SK-N-SH (cell line): ENCODE measurements around the gene CBFA2T2. TPM values are rescaled to one million over a fixed set of nuclear protein-coding genes. Genes with fewer than 3 reads are reported as not detected.

ENCODE experiments used
- CTCF ChIA-PET: fragments of 300-600, 350-600 bp; formaldehyde crosslinking; extraction: SDS; loops from one replicate; lab custom pipeline; 2021; lab: Yijun Ruan, JAX
- POLR2A ChIA-PET: fragments of 350-600 bp; sonication (Branson Sonifier 250); formaldehyde crosslinking; extraction: SDS; loops from one replicate; lab custom pipeline; 2020; ENCODE audit warnings: antibody characterized with exemption, inconsistent platforms; lab: Yijun Ruan, JAX
- DNase-seq: peaks from one replicate; pipeline ENCODE4 v3.0.0; 2012
- H2AFZ ChIP-seq: fragments of 200-600 bp; sonication (generic); 2 replicates; pipeline ENCODE4 v1.8.1; 2016; ENCODE audit warnings: antibody characterized with exemption, mild to moderate bottlenecking, low read depth
- H3F3A ChIP-seq: fragments of 200-600 bp; sonication (generic); replicated peaks from 2 replicates; pipeline ENCODE3; 2016; ENCODE audit warnings: antibody characterized with exemption, mild to moderate bottlenecking; ENCODE audit not compliant: insufficient read depth
- H3K27ac ChIP-seq, 2 experiments: fragments of 200-500 bp in 1 of 2; fragments of 200-600 bp in 1 of 2; sonication (Bioruptor generic) in 1 of 2; sonication (generic), shearing (Covaris generic) in 1 of 2; 2 replicates each; pipeline versions ENCODE4 v1.5.1 to v1.6.1; 2014 to 2016; ENCODE audit warnings: low read depth in 2 of 2, inconsistent platforms in 1 of 2, low read length in 1 of 2, mild to moderate bottlenecking in 1 of 2, mixed read lengths in 1 of 2
- H3K27me3 ChIP-seq: fragments of 200-600 bp; sonication (generic), shearing (Covaris generic); 2 replicates; pipeline ENCODE4 v1.6.1; 2016; ENCODE audit warnings: mixed run types; ENCODE audit not compliant: insufficient read depth
- H3K36me3 ChIP-seq, 2 experiments: fragments of 200-500 bp in 1 of 2; fragments of 200-600 bp in 1 of 2; sonication (Bioruptor generic) in 1 of 2; sonication (generic) in 1 of 2; replicated peaks in 1 of 2; 2 replicates each; pipeline versions ENCODE3 to v1.5.1; 2014 to 2016; ENCODE audit warnings: low read length in 1 of 2, mild to moderate bottlenecking in 1 of 2; ENCODE audit not compliant: insufficient read depth in 2 of 2, control insufficient read depth in 1 of 2
- H3K4me1 ChIP-seq, 2 experiments: fragments of 200-500 bp in 1 of 2; fragments of 200-600 bp in 1 of 2; sonication (Bioruptor generic) in 1 of 2; sonication (generic), shearing (Covaris generic) in 1 of 2; 2 replicates each; pipeline versions ENCODE4 v1.5.1 to v1.6.1; 2014 to 2016; ENCODE audit warnings: low read depth in 1 of 2, low read length in 1 of 2, mixed run types in 1 of 2; ENCODE audit not compliant: insufficient read depth in 2 of 2, control insufficient read depth in 1 of 2
- H3K4me2 ChIP-seq: fragments of 200-600 bp; sonication (generic), shearing (Covaris generic); 2 replicates; pipeline ENCODE4 v1.6.1; 2017; ENCODE audit warnings: mixed run types
- H3K4me3 ChIP-seq, 2 experiments: fragments of 200-500 bp in 1 of 2; fragments of 200-600 bp in 1 of 2; sonication (Bioruptor generic) in 1 of 2; sonication (generic), shearing (Covaris generic) in 1 of 2; 2 replicates each; pipeline versions ENCODE4 v1.5.1 to v1.8.1; 2014 to 2016; ENCODE audit warnings: low read depth in 2 of 2, inconsistent platforms in 1 of 2, low read length in 1 of 2, mild to moderate bottlenecking in 1 of 2, mixed read lengths in 1 of 2, moderate library complexity in 1 of 2
- H3K79me2 ChIP-seq: fragments of 200-600 bp; sonication (generic); 2 replicates; pipeline ENCODE4 v1.8.1; 2017; ENCODE audit warnings: mild to moderate bottlenecking; ENCODE audit not compliant: insufficient read depth
- H3K9ac ChIP-seq: fragments of 200-600 bp; sonication (generic); 2 replicates; pipeline ENCODE4 v1.6.1; 2017; ENCODE audit warnings: mixed run types
- H3K9me2 ChIP-seq: fragments of 200-600 bp; sonication (generic); 2 replicates; pipeline ENCODE4 v1.6.1; 2017; ENCODE audit warnings: mixed run types
- H3K9me3 ChIP-seq: fragments of 200-600 bp; sonication (generic); 2 replicates; pipeline ENCODE4 v1.6.1; 2017; ENCODE audit warnings: mixed run types, mild to moderate bottlenecking, moderate library complexity
- H4K20me1 ChIP-seq: fragments of 200-600 bp; sonication (generic); 2 replicates; pipeline ENCODE4 v1.6.1; 2017; ENCODE audit warnings: mild to moderate bottlenecking, mixed run types; ENCODE audit not compliant: insufficient read depth
- ELF1 ChIP-seq: IDR thresholded peaks from 2 replicates; pipeline ENCODE4 v1.4.0; 2012
- FOSL2 ChIP-seq: IDR thresholded peaks from 2 replicates; pipeline ENCODE4 v1.4.0; 2012; ENCODE audit warnings: low read depth, mild to moderate bottlenecking, moderate library complexity, borderline replicate concordance
- GATA2 ChIP-seq: sonication (generic); formaldehyde crosslinking; IDR thresholded peaks from 2 replicates; pipeline ENCODE4 v1.5.0; 2020; ENCODE audit warnings: mild to moderate bottlenecking, missing genetic modification reagents
- MXI1 ChIP-seq: IDR thresholded peaks from 2 replicates; pipeline ENCODE4 v1.6.1; 2012; ENCODE audit warnings: mild to moderate bottlenecking, low read depth, low read length, improper control_type of control experiment
- PBX3 ChIP-seq: IDR thresholded peaks from 2 replicates; pipeline ENCODE4; 2012
- POLR2AphosphoS5 ChIP-seq: IDR thresholded peaks from 2 replicates; pipeline ENCODE4 v1.6.1; 2012; ENCODE audit warnings: low read depth, low read length
- SIN3A ChIP-seq: IDR thresholded peaks from 2 replicates; pipeline ENCODE4 v1.6.1; 2012; ENCODE audit warnings: low read depth, mild to moderate bottlenecking, low read length, moderate library complexity, borderline replicate concordance
- TAF1 ChIP-seq: IDR thresholded peaks from 2 replicates; pipeline ENCODE4 v1.6.1; 2012; ENCODE audit warnings: low read depth, mild to moderate bottlenecking, low read length, moderate library complexity, borderline replicate concordance
- TCF12 ChIP-seq: IDR thresholded peaks from 2 replicates; pipeline ENCODE4 v1.4.0; 2012
- USF1 ChIP-seq: IDR thresholded peaks from 2 replicates; pipeline ENCODE4 v1.4.0; 2012; ENCODE audit warnings: low read depth, borderline replicate concordance
- WGBS: methylation state at CpG from one replicate; pipeline ENCODE4 v1.1.6; 2017; ENCODE audit warnings: low lambda C conversion rate; 5-methylcytosine and 5-hydroxymethylcytosine counted together
- polyA plus RNA-seq, 3 experiments: library from polyadenylated mRNA; depleted of rRNA; stranded (reverse); fragments of >200 nt; gene quantifications; 2 replicates each; pipeline ENCODE4 v1.2.3, GENCODE V29; 2012
- TF ChIP-seq, protein P1 (sequence below): fragments of 200-600 bp; sonication (generic); IDR thresholded peaks from 2 replicates; pipeline ENCODE4 v1.6.1; 2017; ENCODE audit warnings: antibody characterized with exemption, mild to moderate bottlenecking, moderate library complexity
- TF ChIP-seq, protein P2 (sequence below): fragments of 150-350 bp; IDR thresholded peaks from 2 replicates; pipeline ENCODE4 v1.6.1; 2017; ENCODE audit warnings: antibody characterized with exemption, low read length, low read depth, borderline replicate concordance

The CBFA2T2 gene
- polyA plus RNA-seq, 1 of the 3 experiments (the other 2 are of a cell fraction) = 11.0 TPM

DNA sequence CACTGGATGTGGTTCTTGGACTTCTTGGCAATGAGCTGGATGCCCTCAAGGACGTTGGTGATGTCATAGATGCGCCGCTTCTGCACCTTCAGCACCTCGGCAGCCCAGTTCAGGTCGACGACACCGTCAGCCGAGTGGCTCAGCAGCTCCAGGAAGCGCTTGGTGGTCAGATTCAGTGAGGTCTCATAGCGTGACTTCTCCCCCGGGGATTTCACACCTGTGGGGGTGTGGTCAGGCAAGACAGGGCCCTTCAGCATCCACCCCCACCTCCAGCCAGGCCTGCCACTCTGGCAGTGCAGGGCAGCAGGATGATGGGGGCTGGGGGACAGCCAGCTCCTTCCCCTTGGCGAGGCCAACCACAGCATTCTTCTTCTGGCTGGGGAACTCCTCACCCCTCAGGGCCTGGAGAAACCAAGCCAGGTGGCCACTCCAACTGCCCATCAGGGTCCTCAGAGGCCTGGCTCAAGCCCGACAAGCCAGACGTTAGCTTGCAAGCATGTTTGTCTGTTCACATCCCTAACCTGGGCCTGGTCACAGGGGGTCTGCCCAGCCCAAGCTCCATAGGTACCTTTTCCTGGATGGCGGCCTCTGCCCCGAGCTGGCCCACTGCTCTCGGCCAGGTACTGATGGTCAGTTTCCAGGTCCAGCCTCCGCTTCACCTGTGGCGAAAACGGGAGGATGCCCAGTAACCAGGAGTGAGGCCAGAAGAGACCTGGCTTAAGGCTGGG lies 190.0 kb downstream of the CBFA2T2 start:
- WGBS = 94% methylated on average over 7 of the region's 20 CpGs
- H2AFZ ChIP-seq = no peak overlapping the region
- H3K9ac ChIP-seq = no peak overlapping the region
- H3K9me2 ChIP-seq = no peaks in the 10 kb centered on the region
- peaks cover 6% of the 10 kb centered on the region for H3F3A ChIP-seq
- H3K27ac ChIP-seq = no peak overlapping the region
- no peaks in the 10 kb centered on the region for H3K27me3 ChIP-seq
- no peaks in the 10 kb centered on the region for H3K9me3 ChIP-seq
- H3K4me2 ChIP-seq = no peak overlapping the region
- no peaks in the 10 kb centered on the region for H3K36me3 ChIP-seq
- H4K20me1 ChIP-seq = peaks cover 6% of the 10 kb centered on the region; the same call in 1 of the 2 replicates
- POLR2A ChIA-PET = no interaction called here
- TF ChIP-seq TAF1 (no peak), USF1 (no peak), ELF1 (no peak), PBX3 (no peak)
- TF ChIP-seq, protein P1, sequence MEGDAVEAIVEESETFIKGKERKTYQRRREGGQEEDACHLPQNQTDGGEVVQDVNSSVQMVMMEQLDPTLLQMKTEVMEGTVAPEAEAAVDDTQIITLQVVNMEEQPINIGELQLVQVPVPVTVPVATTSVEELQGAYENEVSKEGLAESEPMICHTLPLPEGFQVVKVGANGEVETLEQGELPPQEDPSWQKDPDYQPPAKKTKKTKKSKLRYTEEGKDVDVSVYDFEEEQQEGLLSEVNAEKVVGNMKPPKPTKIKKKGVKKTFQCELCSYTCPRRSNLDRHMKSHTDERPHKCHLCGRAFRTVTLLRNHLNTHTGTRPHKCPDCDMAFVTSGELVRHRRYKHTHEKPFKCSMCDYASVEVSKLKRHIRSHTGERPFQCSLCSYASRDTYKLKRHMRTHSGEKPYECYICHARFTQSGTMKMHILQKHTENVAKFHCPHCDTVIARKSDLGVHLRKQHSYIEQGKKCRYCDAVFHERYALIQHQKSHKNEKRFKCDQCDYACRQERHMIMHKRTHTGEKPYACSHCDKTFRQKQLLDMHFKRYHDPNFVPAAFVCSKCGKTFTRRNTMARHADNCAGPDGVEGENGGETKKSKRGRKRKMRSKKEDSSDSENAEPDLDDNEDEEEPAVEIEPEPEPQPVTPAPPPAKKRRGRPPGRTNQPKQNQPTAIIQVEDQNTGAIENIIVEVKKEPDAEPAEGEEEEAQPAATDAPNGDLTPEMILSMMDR = no peak
- TF ChIP-seq, protein P2, sequence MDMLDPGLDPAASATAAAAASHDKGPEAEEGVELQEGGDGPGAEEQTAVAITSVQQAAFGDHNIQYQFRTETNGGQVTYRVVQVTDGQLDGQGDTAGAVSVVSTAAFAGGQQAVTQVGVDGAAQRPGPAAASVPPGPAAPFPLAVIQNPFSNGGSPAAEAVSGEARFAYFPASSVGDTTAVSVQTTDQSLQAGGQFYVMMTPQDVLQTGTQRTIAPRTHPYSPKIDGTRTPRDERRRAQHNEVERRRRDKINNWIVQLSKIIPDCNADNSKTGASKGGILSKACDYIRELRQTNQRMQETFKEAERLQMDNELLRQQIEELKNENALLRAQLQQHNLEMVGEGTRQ = no peak
- DNase-seq = no peak
- peaks cover 29% of the 10 kb centered on the region for H3K79me2 ChIP-seq
- H3K4me1 ChIP-seq = peaks cover 2 to 12% of the 10 kb centered on the region in 2 experiments; a peak in 2 of 4 replicates
- H3K4me3 ChIP-seq = no peak overlapping the region
- CTCF ChIA-PET = interaction anchor here (0.8 to 4.3 kb wide), 3 partner anchors 12 to 52 kb away, joined by 3 to 34 read pairs (median 4); partner anchors contain the start of genes ACTL10 and ZNF341

DNA sequence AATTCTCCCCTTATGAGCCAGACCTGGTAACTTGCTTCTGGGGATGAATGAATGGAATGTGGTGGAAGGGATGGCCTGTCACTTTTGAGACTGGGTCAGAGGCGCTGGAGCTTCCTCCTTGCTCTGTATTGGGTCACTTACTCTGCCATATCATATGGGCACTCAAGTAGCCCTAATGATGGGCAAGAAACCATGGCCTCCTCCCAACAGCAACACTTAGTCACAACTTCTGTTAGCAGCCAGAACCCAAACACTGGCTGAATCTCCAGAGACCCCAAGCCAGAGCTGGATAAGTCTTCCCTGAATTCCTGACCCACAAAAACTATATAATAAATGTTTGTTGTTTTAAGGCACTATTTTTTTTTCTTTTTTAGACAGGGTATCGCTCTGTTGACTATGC lies 190.8 kb downstream of the CBFA2T2 start:
- no peak overlapping the region for H3K9ac ChIP-seq
- H3K27me3 ChIP-seq = no peaks in the 10 kb centered on the region
- no peaks in the 10 kb centered on the region for H3K9me2 ChIP-seq
- no peak overlapping the region for H3K4me3 ChIP-seq
- POLR2A ChIA-PET = no interaction called here
- no peak overlapping the region for H3K27ac ChIP-seq
- no peak for DNase-seq
- H3K9me3 ChIP-seq = no peaks in the 10 kb centered on the region
- 100% methylated on average over 2 of the region's 2 CpGs for WGBS
- no peaks in the 10 kb centered on the region for H3F3A ChIP-seq
- H2AFZ ChIP-seq = no peak overlapping the region
- no peaks in the 10 kb centered on the region for H3K36me3 ChIP-seq
- H3K4me2 ChIP-seq = no peak overlapping the region
- CTCF ChIA-PET = interaction anchor here (1.6 to 4.3 kb wide), 3 partner anchors 12 to 51 kb away, joined by 4 to 34 read pairs (median 7); partner anchors contain the start of genes ACTL10 and ZNF341
- H3K4me1 ChIP-seq = peaks cover 7 to 14% of the 10 kb centered on the region in 2 experiments; a peak in 2 of 4 replicates
- peaks cover 35% of the 10 kb centered on the region for H3K79me2 ChIP-seq
- H4K20me1 ChIP-seq = peaks cover 6% of the 10 kb centered on the region; the same call in 1 of the 2 replicates
- TF ChIP-seq MXI1 (no peak), FOSL2 (no peak), PBX3 (no peak), TCF12 (no peak), GATA2 (CRISPR knock-in tag) (no peak), POLR2AphosphoS5 (no peak), SIN3A (no peak)
- TF ChIP-seq, all 33 proteins: peak for 0
